Skeletal muscle tissue (tissue), 4 donors: ENCODE measurements around the gene D2HGDH. TPM values are rescaled to one million over a fixed set of nuclear protein-coding genes. Genes with fewer than 3 reads are reported as not detected.
"Not testable (repeated sequence)": the region's sequence is repeated elsewhere in the genome, so short reads cannot be mapped to it uniquely, and the experiment has no call there.

Source experiments
- H3K27ac ChIP-seq: one replicate; pipeline ENCODE4 v1.7.0; 2013; ENCODE audit warnings: mild to moderate bottlenecking, low read depth, low read length, inconsistent platforms
- H3K27me3 ChIP-seq, 3 donors: one replicate each; pipeline ENCODE4 v1.7.0; 2013; ENCODE audit warnings: low read length in 3 of 3; ENCODE audit not compliant: control insufficient read depth in 3 of 3, insufficient read depth in 3 of 3
- H3K36me3 ChIP-seq, 3 donors: one replicate each; pipeline ENCODE4 v1.7.0; 2013; ENCODE audit warnings: low read length in 3 of 3; ENCODE audit not compliant: control insufficient read depth in 3 of 3, insufficient read depth in 3 of 3
- H3K4me1 ChIP-seq, 3 donors: one replicate each; pipeline ENCODE4 v1.7.0; 2013; ENCODE audit warnings: low read length in 3 of 3, mild to moderate bottlenecking in 3 of 3; ENCODE audit not compliant: control insufficient read depth in 3 of 3, insufficient read depth in 3 of 3
- H3K4me3 ChIP-seq, 3 donors: one replicate each; pipeline ENCODE4 v1.7.0; 2013; ENCODE audit warnings: low read length in 3 of 3
- H3K9ac ChIP-seq, 3 donors: one replicate each; pipeline ENCODE4 v1.7.0; 2013; ENCODE audit warnings: low read length in 3 of 3, mild to moderate bottlenecking in 3 of 3, moderate library complexity in 2 of 3, low read depth in 1 of 3
- H3K9me3 ChIP-seq, 3 donors: one replicate each; pipeline ENCODE4 v1.7.0; 2013; ENCODE audit warnings: low read length in 3 of 3; ENCODE audit not compliant: control insufficient read depth in 3 of 3
- total RNA-seq: library from RNA; depleted of rRNA; stranded (reverse); fragments of >200 nt; gene quantifications from one replicate; pipeline ENCODE4 v1.2.3, GENCODE V29; 2014
- donor health status: Osteomylitis.

D2HGDH gene
- total RNA-seq, 1 donor from 2014 or later, result 5.7 TPM

DNA sequence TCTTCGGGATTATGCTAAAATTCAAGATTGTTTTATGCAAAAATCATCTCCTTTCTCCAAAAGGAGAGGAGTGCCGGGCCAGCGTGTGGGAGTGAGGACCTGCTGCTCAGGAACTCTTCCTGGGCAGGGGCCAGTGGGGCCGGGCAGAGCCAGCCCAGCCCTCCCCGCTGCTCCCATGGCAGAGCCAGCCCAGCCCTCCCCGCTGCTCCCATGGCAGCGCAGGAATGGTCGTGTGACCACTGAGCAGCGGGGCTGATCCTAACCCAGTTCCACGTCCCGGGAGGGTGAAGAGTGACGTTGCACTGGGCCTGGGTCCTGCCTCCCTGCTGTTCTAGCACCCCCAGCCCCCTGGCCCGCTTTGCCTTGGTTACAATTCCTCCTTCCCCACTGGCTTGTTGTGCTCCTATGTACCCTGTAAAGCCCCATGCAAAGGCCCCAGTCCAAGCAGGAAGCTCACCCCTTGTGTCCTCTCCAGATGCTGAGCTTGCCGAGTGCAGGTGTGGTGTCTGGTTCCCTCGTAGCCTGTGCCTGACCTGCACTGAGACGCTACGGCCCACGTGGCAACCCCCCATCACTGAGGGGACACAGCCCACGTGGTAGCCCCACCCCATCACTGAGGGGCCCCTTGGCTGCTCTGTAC is 63.1 kb downstream of the D2HGDH start:
- Histone ChIP-seq H3K9me3 (no peaks in the 10 kb centered on the region), H3K4me3 (no peak overlapping the region), H3K36me3 (no peaks in the 10 kb centered on the region), H3K27me3 (peaks cover 0 to 12% (median 5%) of the 10 kb centered on the region in 3 donors), H3K27ac (no peak overlapping the region), H3K4me1 (no peaks in the 10 kb centered on the region), H3K9ac (no peak overlapping the region)

GRCh38 chr2:241798081-241798630 is 63.7 kb downstream of the D2HGDH start:
- Histone ChIP-seq H3K4me1 (peaks cover 0 to 2% (median under 1%) of the 10 kb centered on the region in 3 donors), H3K27me3 (peaks cover 0 to 15% (median 7%) of the 10 kb centered on the region in 3 donors), H3K9me3 (no peaks in the 10 kb centered on the region), H3K9ac (no peak overlapping the region), H3K27ac (no peak overlapping the region), H3K36me3 (no peaks in the 10 kb centered on the region), H3K4me3 (no peak overlapping the region)

GRCh38 chr2:241798631-241799521 is 64.4 kb downstream of the D2HGDH start:
- Histone ChIP-seq H3K27ac (no peak overlapping the region), H3K9me3 (no peaks in the 10 kb centered on the region), H3K27me3 (peaks cover 0 to 22% (median 14%) of the 10 kb centered on the region in 3 donors), H3K4me1 (peaks cover 4 to 7% (median 5%) of the 10 kb centered on the region in 3 donors), H3K4me3 (no peak overlapping the region), H3K36me3 (no peaks in the 10 kb centered on the region), H3K9ac (no peak overlapping the region)

- Histone ChIP-seq H3K4me1 (peaks cover 12 to 15% (median 13%) of the 10 kb centered on the region in 3 donors), H3K9ac (no peak overlapping the region), H3K9me3 (no peaks in the 10 kb centered on the region), H3K27ac (no peak overlapping the region), H3K4me3 (no peak overlapping the region), H3K27me3 (peaks cover 7 to 29% (median 22%) of the 10 kb centered on the region in 3 donors), H3K36me3 (no peaks in the 10 kb centered on the region)
Measured at GRCh38 chr2:241799522-241800197, 65.2 kb downstream of the D2HGDH start.

DNA sequence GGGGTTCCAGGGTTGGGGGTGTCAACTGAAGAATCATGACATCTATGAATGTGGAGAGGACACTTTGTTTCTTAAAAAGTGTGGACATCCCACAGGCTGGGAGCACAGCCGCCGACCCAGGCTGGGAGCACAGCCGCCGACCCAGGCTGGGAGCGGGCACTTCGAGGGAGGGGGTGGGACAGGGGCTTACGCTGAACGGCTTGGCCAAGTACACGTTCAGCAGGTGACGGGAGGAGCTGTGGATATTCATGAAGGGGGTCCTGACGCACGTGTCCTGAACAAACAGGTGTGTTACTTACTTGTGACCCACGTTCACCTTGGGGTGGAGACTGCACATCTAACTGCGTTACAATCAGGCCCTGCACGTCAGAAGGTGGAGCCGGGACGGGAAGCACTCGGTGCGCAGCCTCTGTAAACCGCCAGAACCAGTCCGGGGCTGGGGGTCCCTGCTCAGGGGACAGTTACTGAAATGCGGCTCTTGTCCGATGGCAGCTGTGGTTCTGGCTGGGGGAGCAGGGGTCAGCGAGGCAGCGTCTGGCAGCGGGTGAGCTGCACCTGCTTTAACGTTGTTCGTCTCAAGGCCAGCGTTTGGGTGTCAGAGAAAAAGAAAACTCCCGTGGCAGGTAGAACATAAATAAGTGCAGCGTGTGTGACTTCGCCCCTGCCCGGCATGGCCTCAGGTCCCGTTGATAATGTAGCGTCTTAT is 65.9 kb downstream of the D2HGDH start:
- Histone ChIP-seq H3K4me1 (peaks cover 15 to 18% (median 16%) of the 10 kb centered on the region in 3 donors), H3K27me3 (peaks cover 9 to 32% (median 25%) of the 10 kb centered on the region in 3 donors)
- not testable (repeated sequence) for H3K9me3 ChIP-seq, H3K27ac ChIP-seq, H3K36me3 ChIP-seq, H3K4me3 ChIP-seq, H3K9ac ChIP-seq

DNA sequence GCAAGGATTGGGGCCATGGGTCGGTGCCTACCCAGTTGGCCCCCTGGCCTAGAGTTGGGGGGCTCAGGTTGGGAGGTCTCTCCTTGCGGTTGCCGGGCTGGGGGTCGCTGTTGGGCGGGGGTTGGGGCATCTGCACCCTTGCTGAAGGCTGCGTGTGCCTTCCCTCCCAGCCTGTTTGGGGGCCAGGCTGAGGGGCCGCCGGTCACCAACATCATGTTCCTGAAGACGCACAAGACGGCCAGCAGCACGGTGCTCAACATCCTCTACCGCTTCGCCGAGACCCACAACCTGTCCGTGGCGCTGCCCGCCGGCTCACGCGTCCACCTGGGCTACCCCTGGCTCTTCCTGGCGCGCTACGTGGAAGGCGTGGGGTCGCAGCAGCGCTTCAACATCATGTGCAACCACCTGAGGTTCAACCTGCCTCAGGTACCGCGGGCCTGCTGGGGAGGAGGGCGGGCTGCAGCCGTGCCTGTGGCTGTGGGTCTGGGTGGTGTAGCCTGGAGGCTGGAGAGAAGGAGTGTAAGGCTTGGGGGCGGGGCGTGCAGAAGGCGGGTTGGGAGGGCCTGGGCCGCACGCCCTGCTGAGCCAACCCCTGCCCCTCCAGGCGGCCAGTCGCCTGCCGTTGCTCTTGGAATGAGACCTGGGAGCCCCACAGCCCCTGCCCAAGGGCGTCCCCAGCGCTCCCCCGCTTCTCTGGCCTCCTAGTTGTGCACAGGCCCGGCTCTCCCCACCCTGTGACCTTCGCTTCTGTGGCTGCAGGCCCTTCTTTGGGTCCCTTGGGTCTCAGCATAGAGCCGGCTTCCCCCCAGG is 67.4 kb downstream of the D2HGDH start:
- H3K27me3 ChIP-seq, result peaks cover 9 to 25% (median 24%) of the 10 kb centered on the region in 3 donors
- no peaks in the 10 kb centered on the region for H3K9me3 ChIP-seq
- no peak overlapping the region for H3K9ac ChIP-seq
- no peak overlapping the region for H3K4me3 ChIP-seq
- H3K4me1 ChIP-seq, result peaks cover 15 to 18% (median 16%) of the 10 kb centered on the region in 3 donors
- no peak overlapping the region for H3K27ac ChIP-seq
- no peaks in the 10 kb centered on the region for H3K36me3 ChIP-seq

DNA sequence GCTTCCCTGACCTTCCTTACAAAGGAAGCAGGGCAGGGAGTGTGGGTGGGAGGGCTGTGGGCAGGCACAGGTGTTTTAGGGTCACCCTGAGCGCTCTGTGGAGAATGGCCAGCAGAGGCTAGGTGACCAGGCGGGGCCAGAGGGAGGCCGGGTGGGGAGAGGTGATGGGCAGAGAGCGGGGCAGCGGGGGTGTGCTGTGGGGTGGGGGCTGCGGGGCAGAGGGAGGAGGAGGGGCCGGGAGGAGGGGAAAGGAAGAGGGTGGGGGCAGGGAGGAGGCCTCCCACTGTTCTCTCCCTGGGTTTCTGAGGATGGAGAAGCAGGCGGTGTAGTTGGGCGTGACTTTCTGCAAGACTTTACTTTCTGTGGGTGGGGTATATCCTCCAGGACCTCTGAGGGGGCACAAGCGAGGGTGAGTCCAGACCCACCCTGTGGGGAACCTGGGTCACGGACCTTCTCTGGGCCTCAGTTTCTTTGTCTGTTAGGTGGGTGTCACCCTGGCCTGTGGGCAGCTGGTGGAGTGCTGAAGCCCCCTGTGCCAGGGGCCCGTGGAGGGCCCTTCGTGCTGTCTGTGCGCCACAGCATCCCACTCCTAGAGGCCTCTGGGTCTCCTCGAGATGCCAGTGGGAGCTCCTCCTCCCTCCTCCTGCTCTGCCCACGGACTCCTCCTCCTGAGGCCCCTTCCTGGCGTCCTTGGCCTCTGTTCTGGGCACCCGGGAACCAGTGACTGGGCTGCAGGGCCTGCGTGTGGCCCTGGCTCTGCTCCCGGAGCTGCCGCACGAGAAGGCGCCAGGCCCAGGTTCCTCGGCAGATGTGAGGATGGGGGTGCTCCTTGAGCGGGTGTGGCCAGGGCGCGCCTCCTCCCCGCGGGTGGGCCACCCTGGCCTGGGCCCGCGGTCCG is 68.2 kb downstream of the D2HGDH start:
- no peaks in the 10 kb centered on the region for H3K9me3 ChIP-seq
- H3K4me3 ChIP-seq, result peak overlapping the region in 1 of 3 donors; percentile 67
- peaks cover 15 to 18% (median 16%) of the 10 kb centered on the region in 3 donors for H3K4me1 ChIP-seq
- H3K9ac ChIP-seq, result peak overlapping the region in 2 of 3 donors; percentile 23 to 69
- peaks cover 9 to 25% (median 23%) of the 10 kb centered on the region in 3 donors for H3K27me3 ChIP-seq
- H3K36me3 ChIP-seq, result no peaks in the 10 kb centered on the region
- no peak overlapping the region for H3K27ac ChIP-seq
